SU-DHL-6 (cell line): ENCODE results near the gene VWA8.

ENCODE experiments used
- EZH2phosphoT487 ChIP-seq: fragments of 200-600 bp; sonication (generic), shearing (Covaris generic); conservative IDR thresholded peaks from 2 replicates; pipeline ENCODE4 v1.6.1; 2018; ENCODE audit warnings: mild to moderate bottlenecking, antibody characterized with exemption, low read length, moderate library complexity, mixed read lengths
- TF ChIP-seq, protein P1 (sequence below): fragments of 200-600 bp; sonication (generic); IDR thresholded peaks from one replicate; pipeline ENCODE4 v1.5.1; 2017; ENCODE audit warnings: antibody characterized with exemption, mild to moderate bottlenecking, low read length, moderate library complexity; ENCODE audit not compliant: insufficient read depth, poor library complexity, severe bottlenecking

DNA sequence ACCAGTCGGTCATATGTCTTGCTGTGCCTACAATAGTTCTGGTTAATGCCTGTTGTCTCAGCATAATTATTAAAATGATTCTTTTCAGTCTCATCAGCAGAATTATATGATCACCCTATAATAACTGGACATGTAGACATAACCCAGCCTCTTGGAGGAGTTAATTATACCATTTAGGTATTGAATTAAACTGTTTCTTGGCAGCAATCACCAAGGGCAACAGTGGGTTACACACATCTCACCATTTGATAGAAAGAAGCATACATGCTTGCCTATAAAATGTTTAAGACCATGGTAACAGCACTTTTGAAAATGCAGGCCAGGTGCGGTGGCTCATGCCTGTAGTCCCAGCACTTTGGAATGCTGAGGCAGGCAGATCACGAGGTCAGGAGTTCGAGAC lies 318.9 kb downstream of the VWA8 start:
- TF ChIP-seq, protein P1, sequence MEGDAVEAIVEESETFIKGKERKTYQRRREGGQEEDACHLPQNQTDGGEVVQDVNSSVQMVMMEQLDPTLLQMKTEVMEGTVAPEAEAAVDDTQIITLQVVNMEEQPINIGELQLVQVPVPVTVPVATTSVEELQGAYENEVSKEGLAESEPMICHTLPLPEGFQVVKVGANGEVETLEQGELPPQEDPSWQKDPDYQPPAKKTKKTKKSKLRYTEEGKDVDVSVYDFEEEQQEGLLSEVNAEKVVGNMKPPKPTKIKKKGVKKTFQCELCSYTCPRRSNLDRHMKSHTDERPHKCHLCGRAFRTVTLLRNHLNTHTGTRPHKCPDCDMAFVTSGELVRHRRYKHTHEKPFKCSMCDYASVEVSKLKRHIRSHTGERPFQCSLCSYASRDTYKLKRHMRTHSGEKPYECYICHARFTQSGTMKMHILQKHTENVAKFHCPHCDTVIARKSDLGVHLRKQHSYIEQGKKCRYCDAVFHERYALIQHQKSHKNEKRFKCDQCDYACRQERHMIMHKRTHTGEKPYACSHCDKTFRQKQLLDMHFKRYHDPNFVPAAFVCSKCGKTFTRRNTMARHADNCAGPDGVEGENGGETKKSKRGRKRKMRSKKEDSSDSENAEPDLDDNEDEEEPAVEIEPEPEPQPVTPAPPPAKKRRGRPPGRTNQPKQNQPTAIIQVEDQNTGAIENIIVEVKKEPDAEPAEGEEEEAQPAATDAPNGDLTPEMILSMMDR = no peak
- TF ChIP-seq EZH2phosphoT487 = no peak
